Measurements from ENCODE around the gene CCDC187. TPM values are rescaled to one million over a fixed set of nuclear protein-coding genes. Genes with fewer than 3 reads are reported as not detected.
A peak's percentile ranks its signal among the peaks of the same experiment; 100 is the strongest.
"Not testable (repeated sequence)": the region's sequence is repeated elsewhere in the genome, so short reads cannot be mapped to it uniquely, and the experiment has no call there.

CCDC187 gene
- total RNA-seq = not detected in 2 replicates

GRCh38 chr9:136303825-136304416, at the start of gene CCDC187:
Gene CCDC187 (minus strand): TSS chr9:136304094. CDS start chr9:136303830, 264 bp downstream.
- no peak for DNase-seq

- DNase-seq = no peak
Measured at GRCh38 chr9:136353088-136353487, 49.2 kb upstream of the CCDC187 start.

- DNase-seq = no peak
Measured at GRCh38 chr9:136352682-136353081, 48.8 kb upstream of the CCDC187 start.

- DNase-seq = not testable (repeated sequence)
Measured at GRCh38 chr9:136351868-136352267, 48.0 kb upstream of the CCDC187 start.

- DNase-seq = no peak
Measured at GRCh38 chr9:136351252-136351800, 47.4 kb upstream of the CCDC187 start.

- DNase-seq = no peak
Measured at GRCh38 chr9:136349546-136349945, 45.7 kb upstream of the CCDC187 start.

GRCh38 chr9:136348691-136349090, 44.8 kb upstream of the CCDC187 start:
- DNase-seq = no peak

- DNase-seq = peak; percentile 27
Measured at GRCh38 chr9:136347472-136348256, 43.8 kb upstream of the CCDC187 start.

- DNase-seq = no peak
Measured at GRCh38 chr9:136346927-136347465, 43.1 kb upstream of the CCDC187 start.

- no peak for DNase-seq
Measured at GRCh38 chr9:136346157-136346481, 42.2 kb upstream of the CCDC187 start.

GRCh38 chr9:136345281-136346156, 41.6 kb upstream of the CCDC187 start:
- peak; percentile 70 for DNase-seq

- no peak for DNase-seq
Measured at GRCh38 chr9:136344544-136345280, 40.8 kb upstream of the CCDC187 start.

- DNase-seq = no peak
Measured at GRCh38 chr9:136343884-136344269, 40.0 kb upstream of the CCDC187 start.

GRCh38 chr9:136343121-136343883, 39.4 kb upstream of the CCDC187 start:
- no peak for DNase-seq

- peak; percentile 85 for DNase-seq
Measured at GRCh38 chr9:136342181-136343120, 38.6 kb upstream of the CCDC187 start.

- DNase-seq = no peak
Measured at GRCh38 chr9:136341769-136342168, 37.9 kb upstream of the CCDC187 start.

- no peak for DNase-seq
Measured at GRCh38 chr9:136341042-136341655, 37.3 kb upstream of the CCDC187 start.

- DNase-seq = no peak
Measured at GRCh38 chr9:136340356-136341041, 36.6 kb upstream of the CCDC187 start.

GRCh38 chr9:136339958-136340310, 36.0 kb upstream of the CCDC187 start:
- no peak for DNase-seq

All from dermis blood vessel endothelial cell (primary cell).